HCT116 (cell line): ENCODE results near the gene RTF1. TPM values are rescaled to one million over a fixed set of nuclear protein-coding genes. Genes with fewer than 3 reads are reported as not detected.

ENCODE experiments used
- ATAC-seq: fragments of 200-7000 bp; cut with Tn5 transposase; 2 replicates; pipeline ENCODE4 v1.9.1; 2020; ENCODE audit warnings: mild to moderate bottlenecking, moderate library complexity
- BruUV-seq: library from RNA; stranded (reverse); fragments of 400-500 nt; replicated peaks from 2 replicates; lab custom pipeline; 2021; lab: Mats Ljungman, UMichigan
- CTCF ChIA-PET: fragments of 300-600 bp; sonication (Branson Sonifier 250); formaldehyde crosslinking; loops from one replicate; lab custom pipeline; 2021; ENCODE audit warnings: antibody characterized with exemption; lab: Charles Lee
- POLR2A ChIA-PET: fragments of 300-600, 350-600 bp; sonication (Branson Sonifier 250); formaldehyde crosslinking; loops from one replicate; lab custom pipeline; 2021; ENCODE audit warnings: antibody characterized with exemption; lab: Charles Lee
- RAD21 ChIA-PET, 2 experiments: fragments of 300-600 bp; sonication (Branson Sonifier 250); formaldehyde crosslinking; loops; one replicate each; lab custom pipeline; 2023; ENCODE audit warnings: low total read pairs in 2 of 2; ENCODE audit not compliant: uncharacterized antibody in 2 of 2, unreplicated experiment in 2 of 2, low non-redundant PET in 1 of 2; lab: Charles Lee
- DNase-seq: peaks from one replicate; pipeline ENCODE4 v3.0.0-alpha.2; 2010; ENCODE audit warnings: low read depth, low spot score
- H2AFZ ChIP-seq: fragments of 200-600 bp; shearing (Covaris generic), sonication (generic); 2 replicates; pipeline ENCODE4 v1.6.1; 2017; ENCODE audit warnings: low read depth, mixed run types, mixed read lengths, antibody characterized with exemption, low read length; ENCODE audit not compliant: poor library complexity, severe bottlenecking
- H3K27ac ChIP-seq: 2 replicates; pipeline ENCODE4 v1.5.1; 2012; ENCODE audit warnings: low read depth, low read length
- H3K27me3 ChIP-seq: fragments of 200-600 bp; sonication (generic); 2 replicates; pipeline ENCODE4 v1.6.1; 2016; ENCODE audit warnings: mixed run types, low read length, mixed read lengths; ENCODE audit not compliant: insufficient read depth
- H3K36me3 ChIP-seq, 2 experiments: fragments of 200-500 bp in 1 of 2; fragments of 200-600 bp in 1 of 2; sonication (Bioruptor generic) in 1 of 2; sonication (generic) in 1 of 2; 2 replicates each; pipeline versions ENCODE4 v1.5.1 to v1.6.1; 2014 to 2016; ENCODE audit warnings: low read length in 2 of 2, inconsistent platforms in 1 of 2, mixed read lengths in 1 of 2, mixed run types in 1 of 2; ENCODE audit not compliant: insufficient read depth in 2 of 2, control insufficient read depth in 1 of 2
- H3K4me1 ChIP-seq, 2 experiments: fragments of 200-600 bp in 1 of 2; sonication (generic) in 1 of 2; 2 replicates each; pipeline versions ENCODE4 v1.5.1 to v1.6.1; 2012 to 2017; ENCODE audit warnings: low read length in 2 of 2, inconsistent platforms in 1 of 2, mild to moderate bottlenecking in 1 of 2, mixed read lengths in 1 of 2, mixed run types in 1 of 2, moderate library complexity in 1 of 2; ENCODE audit not compliant: insufficient read depth in 2 of 2, control insufficient read depth in 1 of 2
- H3K4me2 ChIP-seq: fragments of 200-600 bp; sonication (generic); 2 replicates; pipeline ENCODE4 v1.6.1; 2017; ENCODE audit warnings: mixed run types, low read length, mixed read lengths
- H3K4me3 ChIP-seq, 2 experiments: fragments of 200-600 bp in 1 of 2; sonication (generic) in 1 of 2; replicated peaks in 1 of 2; 2 replicates each; pipeline ENCODE4 v1.5.1; 2011 to 2016; ENCODE audit warnings: low read length in 2 of 2, control low read depth in 1 of 2, low read depth in 1 of 2, mild to moderate bottlenecking in 1 of 2, mixed read lengths in 1 of 2, mixed run types in 1 of 2
- H3K79me2 ChIP-seq: fragments of 200-600 bp; sonication (generic); 2 replicates; pipeline ENCODE4 v1.6.1; 2017; ENCODE audit warnings: mild to moderate bottlenecking, mixed run types, low read length, moderate library complexity, mixed read lengths; ENCODE audit not compliant: insufficient read depth
- H3K9ac ChIP-seq: fragments of 200-600 bp; sonication (generic); 2 replicates; pipeline ENCODE4 v1.6.1; 2016; ENCODE audit warnings: low read length, mixed read lengths
- H3K9me2 ChIP-seq: fragments of 200-600 bp; sonication (generic), shearing (Covaris generic); 2 replicates; pipeline ENCODE4 v1.6.1; 2017; ENCODE audit warnings: mixed run types, mild to moderate bottlenecking, moderate library complexity; ENCODE audit not compliant: insufficient read depth
- H3K9me3 ChIP-seq, 2 experiments: fragments of 200-500 bp in 1 of 2; fragments of 200-600 bp in 1 of 2; sonication (Bioruptor generic) in 1 of 2; sonication (generic) in 1 of 2; 2 replicates each; pipeline ENCODE4 v1.6.1; 2014 to 2017; ENCODE audit warnings: low read length in 2 of 2, mixed read lengths in 2 of 2, inconsistent platforms in 1 of 2, low read depth in 1 of 2, mild to moderate bottlenecking in 1 of 2, mixed run types in 1 of 2, moderate library complexity in 1 of 2; ENCODE audit not compliant: control insufficient read depth in 1 of 2, insufficient read depth in 1 of 2
- H4K20me1 ChIP-seq: fragments of 200-600 bp; sonication (generic), shearing (Covaris generic); 2 replicates; pipeline ENCODE4 v1.6.1; 2017; ENCODE audit warnings: mixed run types, mild to moderate bottlenecking, moderate library complexity; ENCODE audit not compliant: insufficient read depth
- CEBPB ChIP-seq: IDR thresholded peaks from 2 replicates; pipeline ENCODE4 v1.6.1; 2012; ENCODE audit warnings: low read depth
- EGR1 ChIP-seq: IDR thresholded peaks from 2 replicates; pipeline ENCODE4 v1.6.1; 2012; ENCODE audit warnings: low read depth
- EZH2phosphoT487 ChIP-seq: fragments of 200-600 bp; IDR thresholded peaks from 2 replicates; pipeline ENCODE4 v1.6.1; 2018; ENCODE audit warnings: antibody characterized with exemption, borderline replicate concordance
- FOSL1 ChIP-seq: IDR thresholded peaks from 2 replicates; pipeline ENCODE4 v1.6.1; 2012; ENCODE audit warnings: low read depth
- RAD21 ChIP-seq: IDR thresholded peaks from 2 replicates; pipeline ENCODE4 v1.6.1; 2012; ENCODE audit warnings: low read depth, mild to moderate bottlenecking
- REST ChIP-seq: IDR thresholded peaks from 2 replicates; pipeline ENCODE4 v1.6.1; 2012; ENCODE audit warnings: low read depth
- SIN3A ChIP-seq: IDR thresholded peaks from 2 replicates; pipeline ENCODE4 v1.6.1; 2012; ENCODE audit warnings: low read depth
- TCF7L2 ChIP-seq: IDR thresholded peaks from 2 replicates; pipeline ENCODE4 v1.7.0; 2011; ENCODE audit warnings: borderline replicate concordance, inconsistent platforms; ENCODE audit not compliant: insufficient read depth, insufficient read length; ENCODE audit errors: extremely low read depth
- ZFX ChIP-seq: fragments of 450-650 bp; IDR thresholded peaks from 2 replicates; pipeline ENCODE4 v1.6.1; 2017
- intact Hi-C: fragments of 100-400 bp; cut with micrococcal nuclease; formaldehyde crosslinking; loops from 2 replicates; pipeline ENCODE4 v1.10.0; 2022
- total RNA-seq: library from RNA; stranded (reverse); gene quantifications from one replicate; pipeline ENCODE4 v1.2.1, GENCODE V29; 2021; ENCODE audit not compliant: unreplicated experiment

The RTF1 gene
- total RNA-seq, 1 experiment from 2014 or later = 27.5 TPM

GRCh38 chr15:41511331-41511898, 94.5 kb downstream of the RTF1 start:
- intact Hi-C loops = no loop called here
- ChIA-PET RAD21 (no interaction called here), CTCF (interaction anchor here (1.0 kb wide), 1 partner anchor 263 kb away, joined by 3 read pairs; the partner anchor contains the start of gene MAPKBP1), POLR2A (no interaction called here)
- H3K9ac ChIP-seq = no peak overlapping the region
- no peak overlapping the region for H2AFZ ChIP-seq
- H3K4me1 ChIP-seq = peaks cover 25 to 42% of the 10 kb centered on the region in 2 experiments
- DNase-seq = no peak
- no peak for TF ChIP-seq REST
- TF ChIP-seq RAD21 = no peak
- no peak for TF ChIP-seq CEBPB
- no peak for TF ChIP-seq ZFX
- TF ChIP-seq SIN3A = no peak
- TF ChIP-seq EZH2phosphoT487 = no peak
- no peak for TF ChIP-seq FOSL1
- no peak for TF ChIP-seq EGR1
- no peak for TF ChIP-seq TCF7L2
- BruUV-seq = no TSS peak
- no peak for ATAC-seq
- H3K9me3 ChIP-seq = no peaks in the 10 kb centered on the region
- H3K27me3 ChIP-seq = no peaks in the 10 kb centered on the region
- H3K79me2 ChIP-seq = no peaks in the 10 kb centered on the region
- H3K9me2 ChIP-seq = no peaks in the 10 kb centered on the region
- no peaks in the 10 kb centered on the region for H3K36me3 ChIP-seq
- H3K27ac ChIP-seq = no peak overlapping the region
- H3K4me3 ChIP-seq = no peak overlapping the region
- no peak overlapping the region for H3K4me2 ChIP-seq
- H4K20me1 ChIP-seq = no peaks in the 10 kb centered on the region
